NCI-H1436 (cell line): Measurements from ENCODE around the gene TMEM115.
A peak's percentile ranks its signal among the peaks of the same experiment; 100 is the strongest.

Source experiments
- DNase-seq: peaks from one replicate; lab custom pipeline; 2025; lab: John Stamatoyannopoulos, UW

TMEM115 gene

DNA sequence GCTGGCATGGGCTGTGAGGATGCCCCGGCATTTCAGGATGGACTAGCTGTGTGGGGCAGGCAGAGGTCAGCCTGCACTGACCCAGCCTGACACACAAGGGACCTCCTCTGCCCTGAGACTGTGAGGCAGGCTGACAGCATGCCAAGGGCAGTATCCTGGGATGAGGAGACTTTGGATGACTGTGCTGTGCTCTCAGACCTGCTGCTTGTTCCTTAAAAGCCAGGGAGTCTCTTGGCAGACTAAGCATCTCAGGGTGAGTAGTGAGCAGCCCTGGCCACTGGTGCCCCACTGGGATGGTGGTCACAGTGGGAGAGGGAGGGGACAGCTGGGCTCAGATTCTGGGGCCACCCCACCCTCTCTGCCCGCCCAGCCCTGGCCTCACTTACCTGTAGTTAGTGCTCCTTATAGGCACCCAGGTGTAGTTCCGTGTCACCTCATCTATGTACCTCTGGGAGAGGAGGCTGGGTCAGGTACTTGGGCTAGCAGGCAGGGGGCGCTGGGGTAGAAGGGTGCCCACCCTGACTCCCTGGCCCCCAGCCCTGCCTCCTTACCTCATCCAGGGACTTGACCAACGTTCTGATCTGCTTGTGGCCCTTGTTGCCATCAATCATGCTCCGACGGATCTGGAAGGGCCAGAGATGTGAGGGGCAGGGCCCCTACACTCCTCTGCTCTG, 16.1 kb upstream of the TMEM115 start:
- no peak for DNase-seq

DNA sequence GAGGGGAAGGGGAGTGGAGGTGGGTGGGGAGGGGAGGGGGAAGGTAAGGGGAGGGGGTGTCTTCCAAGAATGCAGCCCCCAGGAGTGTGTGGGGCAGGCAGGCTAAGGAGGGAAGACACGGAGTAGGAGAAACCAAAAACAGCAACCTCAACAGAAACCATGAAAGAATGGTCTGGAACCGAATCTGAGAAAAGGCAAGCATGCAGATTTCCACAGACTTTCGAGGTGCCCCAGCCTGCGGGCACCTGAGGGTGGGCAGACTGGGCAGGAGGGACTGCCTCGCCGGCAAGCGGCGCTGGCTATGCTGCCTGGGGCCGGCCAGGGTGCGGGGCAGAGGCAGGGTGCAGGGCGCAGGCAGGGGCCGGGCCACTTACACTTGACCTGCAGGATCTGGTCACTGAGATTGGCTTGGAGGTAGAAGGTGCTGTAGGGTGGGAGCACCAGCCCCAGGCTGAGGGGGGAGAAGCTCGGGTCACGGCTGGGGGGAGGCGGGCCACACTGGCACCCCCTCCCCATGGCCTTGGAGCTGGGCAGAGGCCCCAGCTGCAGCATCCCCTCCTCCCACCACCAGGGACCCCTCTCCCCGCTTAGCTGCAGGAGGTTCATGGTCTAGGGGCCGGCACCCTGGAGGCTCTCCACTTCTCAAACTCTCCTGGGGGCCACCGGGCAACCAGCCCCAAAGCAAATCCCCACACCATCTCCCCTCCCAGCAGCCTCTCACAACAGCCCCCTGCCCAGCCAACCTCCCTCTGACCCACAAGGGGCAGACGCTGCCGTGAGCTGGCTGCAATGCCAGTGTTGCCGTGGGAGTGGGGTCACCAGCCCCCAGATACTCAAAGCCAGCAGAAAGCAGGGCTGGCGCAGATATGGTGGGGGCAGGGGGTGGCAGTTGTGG, 15.3 kb upstream of the TMEM115 start:
- DNase-seq, result no peak

DNA sequence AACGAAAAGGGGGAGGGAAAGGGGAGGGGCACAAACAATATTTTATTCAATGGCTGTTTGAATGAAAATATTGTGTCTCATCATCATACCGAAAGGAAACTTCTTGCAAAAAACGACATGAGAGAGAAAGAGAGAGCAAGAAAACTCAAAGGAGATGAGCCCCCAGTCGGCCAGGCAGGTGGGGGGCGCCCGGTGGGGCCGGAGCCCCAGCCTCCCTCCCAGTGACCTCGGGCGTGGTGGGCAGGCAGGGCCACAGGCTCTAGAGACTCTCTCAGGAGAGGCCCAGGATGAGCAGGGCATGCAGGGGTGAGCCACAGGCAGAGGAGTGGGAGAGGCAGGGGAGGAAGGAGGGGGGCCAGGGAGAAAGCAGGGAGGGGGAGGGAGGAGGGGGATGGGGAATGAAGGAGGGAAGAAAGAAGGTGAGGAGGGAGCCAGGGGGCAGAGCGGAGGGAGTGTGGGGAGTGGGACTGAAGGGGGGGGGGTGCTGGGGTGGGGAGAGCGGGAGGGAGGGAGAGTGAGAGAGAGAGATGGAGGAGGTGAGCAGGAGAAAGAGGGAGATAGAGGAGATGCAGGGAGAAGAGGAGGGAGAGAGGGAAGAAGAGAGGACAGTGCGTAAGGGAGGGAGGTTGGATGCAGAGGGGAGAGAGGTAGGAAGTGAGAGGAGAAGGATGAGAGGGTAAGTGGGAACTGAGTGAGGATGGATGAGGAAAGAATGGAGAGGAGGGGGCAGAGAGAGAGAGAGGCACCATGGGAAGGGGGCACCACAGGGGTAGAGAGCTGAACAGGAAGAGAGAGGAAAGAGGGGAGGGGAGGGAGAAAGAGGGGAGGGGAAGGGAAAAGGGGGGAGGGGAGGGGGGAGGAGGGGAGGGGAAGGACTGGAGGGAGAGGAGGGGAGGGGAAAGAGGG, 14.1 kb upstream of the TMEM115 start:
- DNase-seq, result no peak

DNA sequence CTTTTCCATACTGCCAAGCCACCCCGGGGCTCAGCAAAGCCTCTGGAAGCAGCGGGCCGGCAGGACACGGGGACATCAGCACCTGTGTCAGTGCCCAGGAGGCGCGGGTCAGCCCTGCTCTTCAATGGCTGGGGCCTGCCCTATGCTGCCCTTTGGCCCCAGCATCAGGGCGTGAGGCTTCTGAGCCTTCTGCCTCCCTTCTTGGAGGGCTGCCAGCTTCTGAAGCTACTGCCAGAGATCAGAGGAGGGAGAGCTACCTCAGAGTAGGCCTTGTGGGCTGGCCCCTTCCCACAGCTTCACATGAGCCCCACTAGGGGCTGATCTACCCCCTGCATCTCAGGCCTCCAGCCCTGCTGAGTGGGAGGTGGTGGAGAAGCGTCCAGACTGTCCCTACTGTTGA, 13.0 kb upstream of the TMEM115 start:
- no peak for DNase-seq

DNA sequence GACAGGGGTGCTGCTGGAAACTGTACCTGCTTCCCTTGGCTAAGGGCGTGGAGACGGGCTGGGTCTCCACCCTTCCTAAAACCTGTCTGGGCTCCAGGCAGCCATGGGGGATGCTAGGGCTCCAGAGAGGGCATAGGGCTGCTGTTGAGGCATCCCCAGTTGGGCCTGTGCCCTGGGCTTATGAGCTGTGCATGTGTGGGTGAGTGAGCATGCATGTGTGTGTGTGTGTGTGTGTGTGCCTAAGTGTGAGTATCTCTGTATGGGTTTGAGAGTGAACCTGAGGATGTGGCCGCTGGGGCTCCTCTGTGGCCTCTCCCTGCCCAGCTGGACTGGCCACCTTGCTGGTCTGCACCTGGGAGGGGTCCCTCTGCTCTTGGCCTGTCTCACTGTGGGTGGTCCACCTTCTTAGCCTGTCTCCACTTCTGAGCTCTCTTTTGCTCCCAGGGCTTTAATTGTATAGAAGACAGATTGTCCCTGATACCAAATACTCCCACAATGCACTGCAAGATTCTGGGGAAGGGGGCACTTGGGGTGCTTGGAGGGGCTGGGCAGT, 11.9 kb upstream of the TMEM115 start:
- no peak for DNase-seq

DNA sequence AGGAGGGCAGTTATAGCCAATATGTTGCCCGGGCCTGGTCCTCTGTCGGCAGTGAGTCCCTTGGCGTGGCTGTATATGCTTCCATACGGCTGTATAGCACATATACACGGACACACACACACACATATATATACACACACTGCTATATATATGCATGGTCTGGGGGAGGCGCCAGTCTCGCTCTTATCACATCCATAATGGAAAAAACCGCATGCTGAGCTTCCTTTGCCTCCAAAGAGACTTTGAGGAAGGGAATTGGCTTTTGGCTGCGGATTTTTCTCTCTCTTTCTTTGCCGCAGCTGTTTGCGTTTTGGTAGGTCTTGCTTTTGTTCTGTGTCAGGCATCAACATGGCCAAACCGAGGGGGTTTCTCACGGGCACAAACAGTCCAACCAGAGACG, 11.3 kb upstream of the TMEM115 start:
- no peak for DNase-seq

DNA sequence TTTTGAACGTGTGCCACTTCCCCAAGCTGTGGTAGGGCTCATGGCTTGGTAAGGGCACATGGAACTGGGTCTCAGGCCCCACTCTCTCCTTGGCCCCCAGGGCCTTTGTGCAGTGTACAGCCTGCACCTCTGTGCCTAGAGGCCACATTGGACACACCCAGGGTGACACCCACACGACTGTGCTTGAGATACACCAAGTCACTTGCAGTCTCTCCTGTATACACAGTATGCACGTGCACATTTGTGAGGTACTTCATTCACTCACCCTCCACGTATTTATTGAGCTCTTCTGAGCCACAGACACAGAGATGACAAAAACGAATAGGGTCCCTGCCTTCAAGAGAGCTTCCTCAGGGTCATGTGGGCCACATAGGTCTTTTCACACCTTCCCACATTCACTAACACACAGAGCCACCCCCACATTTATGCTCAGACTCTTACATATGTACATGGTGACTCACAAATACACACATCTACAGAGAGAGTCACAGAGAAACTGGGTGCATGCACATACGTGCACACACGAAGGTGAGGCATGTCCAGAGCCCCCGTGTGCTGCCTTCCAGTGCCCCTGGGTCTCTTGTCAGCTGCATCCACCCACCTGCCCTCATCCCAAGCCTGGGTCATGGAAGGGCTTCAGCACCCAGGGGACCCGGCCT, 9.8 kb upstream of the TMEM115 start:
- DNase-seq, result no peak

DNA sequence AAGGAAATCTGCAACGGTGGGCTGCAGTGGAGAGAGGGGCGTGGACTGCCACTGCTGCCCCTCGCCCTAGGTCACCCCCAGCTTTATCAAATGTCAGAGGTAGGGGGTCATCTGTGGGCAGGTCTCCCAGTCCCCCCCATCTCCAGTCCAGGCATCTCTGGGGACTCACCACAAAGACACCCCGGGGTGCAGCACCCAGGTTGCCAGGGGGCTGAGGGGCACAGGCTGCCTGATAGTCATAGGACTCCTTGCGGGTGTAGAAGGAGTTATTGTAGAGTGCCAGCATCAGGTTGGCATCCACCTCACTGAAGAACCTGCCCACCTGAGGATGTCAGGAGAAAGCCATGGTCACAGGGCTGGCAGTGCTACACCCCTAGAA, 6.5 kb upstream of the TMEM115 start:
- DNase-seq, result no peak

DNA sequence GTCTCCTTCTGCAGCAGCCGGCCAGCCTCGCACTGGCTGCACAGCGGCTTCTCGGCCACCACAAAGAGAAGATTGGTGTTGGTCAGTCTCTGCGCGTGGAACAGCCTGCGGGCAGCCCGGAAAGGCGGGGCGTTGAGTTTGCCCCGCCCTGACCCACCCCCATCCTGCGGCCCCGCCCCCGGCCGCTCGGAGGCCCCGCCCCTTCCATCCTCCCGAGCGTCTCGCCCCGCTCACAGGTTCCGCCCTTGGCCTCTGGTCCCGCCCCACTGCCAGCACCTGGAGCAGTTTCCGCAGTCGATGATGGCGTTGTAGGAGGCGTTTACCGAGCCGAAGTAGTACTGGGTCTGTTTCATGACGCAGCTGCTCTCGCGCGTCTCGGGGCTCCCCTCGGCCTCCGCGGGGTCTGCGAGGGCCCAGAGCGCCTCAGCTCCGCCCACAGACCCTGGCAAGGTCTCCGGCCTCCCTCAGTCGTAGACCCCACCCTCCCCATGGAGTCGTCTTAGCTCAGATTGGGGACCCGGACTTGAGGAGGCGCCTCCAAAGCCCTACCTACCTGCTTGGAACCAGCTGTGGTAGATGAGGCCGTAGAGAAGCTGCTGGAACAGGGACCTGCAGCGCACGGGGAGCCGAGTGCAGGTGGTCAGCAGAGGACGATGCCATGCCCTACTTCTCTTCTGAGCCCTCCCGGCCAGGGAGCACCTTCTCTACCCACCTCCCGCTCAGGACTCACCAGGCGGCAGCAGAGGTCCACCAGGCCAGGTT, 5.9 kb upstream of the TMEM115 start:
- DNase-seq, result peak; percentile 67

DNA sequence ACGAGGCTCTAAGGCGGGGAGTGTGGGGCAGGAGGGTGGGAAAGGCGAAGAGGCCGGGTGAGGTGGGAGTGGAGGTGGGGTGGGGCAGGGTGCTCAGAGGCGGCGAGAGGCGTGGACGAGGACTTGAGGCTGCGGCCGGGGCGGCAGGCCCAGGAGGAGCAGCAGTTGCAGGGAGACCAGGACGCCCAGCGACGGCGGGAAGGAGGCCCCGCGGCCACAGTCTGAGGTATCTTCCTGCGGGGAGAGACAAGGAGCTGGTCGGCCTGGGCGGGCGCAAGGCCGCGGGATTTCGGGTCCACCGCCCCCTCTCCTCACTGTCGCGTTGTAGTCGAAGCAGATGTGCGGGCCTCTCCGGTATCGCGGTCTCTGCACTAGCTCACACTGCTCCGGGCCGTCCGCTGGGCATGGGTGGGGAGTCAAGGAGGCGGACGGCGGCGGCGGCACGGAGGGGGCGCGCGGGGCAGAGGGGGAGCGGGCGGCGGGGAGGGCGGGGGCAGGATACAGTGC, 5.3 kb upstream of the TMEM115 start:
- DNase-seq, result no peak

DNA sequence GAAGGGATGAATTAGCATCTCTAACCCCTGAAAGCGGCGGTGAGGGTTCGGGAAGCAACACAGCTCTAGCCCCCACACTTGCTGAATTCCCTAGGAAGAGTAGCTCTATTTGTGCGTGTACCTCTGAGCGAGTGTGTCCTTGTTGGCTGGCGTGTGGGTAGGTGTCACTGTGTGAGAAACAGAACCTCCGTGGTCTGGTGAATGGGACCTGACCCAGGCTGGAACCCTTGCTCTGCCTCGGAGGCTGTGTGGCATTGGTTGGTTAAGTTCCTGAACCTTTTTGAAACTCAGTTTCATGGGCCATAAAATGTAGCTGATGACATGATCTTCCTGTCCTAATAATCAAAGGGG, 414 bp upstream of the TMEM115 start:
- DNase-seq, result no peak

DNA sequence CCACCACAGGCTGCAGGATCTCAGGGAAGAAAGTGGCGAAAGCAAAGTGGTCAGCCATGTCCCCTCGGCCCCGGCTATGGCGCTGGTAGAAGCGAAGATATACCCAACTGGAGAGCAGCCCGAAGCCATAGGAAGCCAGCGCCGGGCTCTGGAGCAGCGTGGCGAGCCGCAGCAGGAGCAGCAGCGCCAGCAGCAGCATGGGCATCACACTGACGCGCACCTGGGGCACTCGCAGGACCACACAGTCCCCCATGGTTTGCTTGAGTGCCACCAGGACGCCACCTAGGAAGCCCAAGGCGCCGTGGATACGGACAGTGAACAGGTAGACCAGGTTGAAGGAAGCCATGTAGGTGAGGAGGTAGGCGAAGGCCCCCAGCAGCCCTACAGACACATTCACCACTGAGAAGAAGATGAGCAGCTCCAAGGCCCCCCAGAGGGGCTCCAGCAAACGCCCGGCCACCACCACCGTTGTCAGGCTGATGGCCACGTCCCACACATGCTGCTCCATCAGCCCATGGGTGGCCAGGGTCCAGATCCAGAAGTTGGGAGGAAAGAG, 888 bp downstream of the TMEM115 start:
- no peak for DNase-seq

DNA sequence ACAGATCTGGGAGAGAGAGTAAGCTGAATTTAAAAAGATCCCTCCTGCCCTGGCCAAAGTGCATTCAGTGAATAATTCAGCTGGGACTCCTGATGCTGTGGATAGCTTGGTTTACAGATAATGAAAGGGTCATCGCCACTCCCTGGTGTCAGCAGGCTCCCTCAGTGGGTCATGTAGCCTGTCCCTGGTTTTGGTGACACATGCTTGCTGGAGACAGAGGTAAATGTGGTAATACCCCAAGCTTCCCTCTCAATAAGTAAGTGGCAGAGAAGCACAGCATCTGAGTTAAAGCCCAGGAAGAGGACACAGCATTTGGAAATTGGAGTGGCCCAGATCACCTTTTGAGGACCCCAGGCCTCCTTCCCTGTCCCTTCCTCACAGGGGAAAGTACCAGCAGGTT, 1.8 kb downstream of the TMEM115 start:
- no peak for DNase-seq

DNA sequence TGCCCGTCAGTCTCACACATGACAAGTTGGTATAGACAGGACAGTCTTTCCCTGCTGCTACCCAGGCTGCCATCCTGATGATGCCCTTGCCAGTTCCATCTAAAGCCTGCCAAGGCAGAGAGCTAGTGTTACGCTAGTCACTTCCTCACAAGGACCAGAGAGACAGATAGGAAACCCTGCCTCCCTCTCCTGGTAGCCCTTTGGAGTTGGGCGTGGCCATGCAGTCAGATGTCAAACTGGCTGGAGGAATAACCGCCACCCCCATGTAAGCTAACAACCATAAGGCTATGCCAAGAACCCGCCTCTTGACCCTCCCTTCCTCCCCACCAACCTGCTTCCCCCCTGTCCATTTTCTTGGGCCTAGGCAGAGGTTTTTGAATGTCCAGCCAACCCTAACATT, 2.8 kb downstream of the TMEM115 start:
- no peak for DNase-seq

DNA sequence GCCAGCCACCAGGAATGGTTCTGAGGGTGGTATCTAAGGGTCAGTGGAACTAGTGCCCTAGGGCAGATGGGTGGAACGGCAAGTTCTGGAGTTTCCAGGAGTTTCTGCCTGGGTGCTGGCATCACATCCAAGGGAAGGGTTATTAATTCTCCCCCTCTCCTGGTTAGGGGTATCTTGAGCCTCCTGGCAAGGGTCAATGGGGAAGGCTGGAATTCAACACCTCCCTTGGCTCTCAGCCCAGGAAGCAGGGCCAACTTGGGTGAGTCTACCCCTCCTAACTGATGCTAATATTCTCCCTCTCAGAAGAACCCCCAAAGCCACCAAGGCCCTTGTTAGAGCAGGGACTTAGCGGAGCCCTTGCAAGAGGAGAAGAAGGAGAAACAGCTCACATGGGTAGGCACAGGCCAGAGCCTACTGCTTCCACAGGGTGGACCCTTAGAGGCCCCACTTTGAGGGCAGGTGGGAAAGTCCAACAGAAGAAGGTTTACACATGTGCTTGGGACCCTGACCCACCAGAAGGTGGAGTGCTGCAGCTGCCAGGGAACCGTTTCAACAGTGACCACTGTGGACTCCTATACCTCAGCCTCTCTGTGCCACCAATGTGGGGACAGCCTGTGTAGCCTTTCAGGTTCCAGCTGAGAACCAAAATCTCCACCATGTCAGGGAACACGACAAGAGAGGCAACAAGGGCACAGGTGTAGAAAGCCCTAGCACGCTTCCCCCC, 3.3 kb downstream of the TMEM115 start:
- no peak for DNase-seq

DNA sequence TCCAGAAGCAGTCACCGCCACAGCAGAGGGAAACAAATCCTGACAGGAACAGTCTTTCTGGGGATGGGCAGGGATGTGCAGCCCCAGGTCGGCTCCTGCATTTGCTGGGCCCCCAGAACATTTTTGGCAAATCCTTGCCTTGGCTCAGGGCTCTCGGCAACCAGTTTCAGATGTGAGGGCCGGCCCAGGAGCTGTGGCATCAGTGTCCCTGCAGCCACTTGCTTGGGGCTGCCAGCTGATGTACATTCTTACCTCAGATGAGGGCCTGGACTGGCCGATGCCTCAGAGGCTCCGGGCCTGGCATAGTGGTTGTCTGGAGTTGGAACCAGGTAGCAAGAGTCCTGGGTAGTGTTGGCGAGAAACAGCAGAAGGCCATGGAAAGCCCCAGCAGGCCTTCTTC, 4.5 kb downstream of the TMEM115 start:
- no peak for DNase-seq

DNA sequence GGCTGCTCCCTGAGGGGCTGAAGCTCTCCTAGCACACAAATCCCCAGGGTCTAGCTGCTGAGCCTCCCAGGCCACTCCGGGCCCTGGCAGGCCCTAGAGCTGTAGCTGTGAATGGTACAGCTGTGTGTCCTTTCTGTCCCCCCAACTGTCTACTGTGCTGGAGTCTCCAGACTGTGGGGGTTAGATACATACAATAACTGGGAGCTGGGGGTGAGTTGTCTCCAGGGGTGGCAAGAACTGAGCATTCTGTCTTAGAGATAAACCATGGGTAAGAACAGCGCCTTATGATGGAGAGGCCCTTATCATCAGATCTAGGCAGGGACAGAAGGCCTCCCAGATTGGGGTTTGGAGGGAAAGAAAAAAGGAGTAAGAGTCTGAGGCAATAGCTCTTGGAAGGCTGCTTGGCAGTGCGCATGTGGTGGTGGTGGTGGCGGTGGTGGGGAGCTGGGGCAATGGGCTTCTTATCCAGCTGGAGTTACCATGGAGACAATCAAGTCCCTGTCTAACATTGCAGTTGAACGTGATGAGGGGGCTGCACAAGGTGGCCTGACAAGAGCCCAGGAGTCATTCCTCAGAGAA, 5.0 kb downstream of the TMEM115 start:
- DNase-seq, result no peak

DNA sequence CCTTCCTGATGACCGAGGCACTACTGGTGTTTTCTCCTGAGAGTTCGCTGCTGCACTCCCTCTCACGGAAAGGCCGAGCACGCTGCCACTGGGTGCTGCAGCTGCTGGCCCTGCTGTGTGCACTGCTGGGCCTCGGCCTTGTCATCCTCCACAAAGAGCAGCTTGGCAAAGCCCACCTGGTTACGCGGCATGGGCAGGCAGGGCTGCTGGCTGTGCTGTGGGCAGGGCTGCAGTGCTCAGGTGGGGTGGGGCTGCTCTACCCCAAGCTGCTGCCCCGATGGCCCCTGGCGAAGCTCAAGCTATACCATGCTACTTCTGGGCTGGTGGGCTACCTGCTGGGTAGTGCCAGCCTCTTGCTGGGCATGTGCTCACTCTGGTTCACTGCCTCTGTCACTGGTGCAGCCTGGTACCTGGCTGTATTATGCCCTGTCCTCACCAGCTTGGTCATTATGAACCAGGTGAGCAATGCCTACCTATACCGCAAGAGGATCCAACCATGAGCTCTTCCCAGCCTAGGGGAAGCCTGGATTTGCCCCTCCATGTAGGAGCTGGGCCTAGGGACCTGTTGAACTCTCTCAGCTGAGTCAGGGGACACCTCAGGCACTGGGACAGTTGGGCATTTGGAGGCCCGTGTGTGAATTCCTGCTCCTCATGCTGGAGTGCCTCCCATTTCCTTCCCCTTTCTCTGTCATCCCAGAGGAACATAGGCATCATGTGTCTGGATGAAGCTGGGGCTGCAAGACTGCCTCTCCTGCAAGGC, 5.9 kb downstream of the TMEM115 start:
- no peak for DNase-seq

DNA sequence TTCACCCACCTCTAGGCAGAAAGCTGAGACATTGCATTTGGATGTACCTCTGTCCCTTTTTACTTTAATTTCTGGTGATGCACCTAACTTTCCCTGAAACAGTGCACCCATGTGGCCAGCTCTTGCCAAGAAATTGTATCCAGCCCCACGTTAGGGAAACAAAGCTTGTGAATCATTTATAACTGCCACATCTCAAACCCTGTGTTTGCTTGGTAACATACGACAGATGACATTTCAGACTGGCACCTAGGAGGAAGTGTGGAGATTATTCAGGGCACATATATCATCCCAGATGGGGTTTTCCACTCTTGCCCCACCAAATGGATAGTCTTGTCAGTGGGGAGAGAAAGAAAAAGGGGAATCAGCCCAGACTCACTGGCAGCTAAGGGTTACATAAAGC, 6.5 kb downstream of the TMEM115 start:
- DNase-seq, result no peak
